ENCODE measurements around the gene UPK3A. TPM values are rescaled to one million over a fixed set of nuclear protein-coding genes. Genes with fewer than 3 reads are reported as not detected.

The UPK3A gene
- total and polyA plus RNA-seq, 2 of the 13 experiments (the other 11 are each of a cell fraction or from before 2014, with no cell fraction given): 10.5 to 13.8 TPM

DNA sequence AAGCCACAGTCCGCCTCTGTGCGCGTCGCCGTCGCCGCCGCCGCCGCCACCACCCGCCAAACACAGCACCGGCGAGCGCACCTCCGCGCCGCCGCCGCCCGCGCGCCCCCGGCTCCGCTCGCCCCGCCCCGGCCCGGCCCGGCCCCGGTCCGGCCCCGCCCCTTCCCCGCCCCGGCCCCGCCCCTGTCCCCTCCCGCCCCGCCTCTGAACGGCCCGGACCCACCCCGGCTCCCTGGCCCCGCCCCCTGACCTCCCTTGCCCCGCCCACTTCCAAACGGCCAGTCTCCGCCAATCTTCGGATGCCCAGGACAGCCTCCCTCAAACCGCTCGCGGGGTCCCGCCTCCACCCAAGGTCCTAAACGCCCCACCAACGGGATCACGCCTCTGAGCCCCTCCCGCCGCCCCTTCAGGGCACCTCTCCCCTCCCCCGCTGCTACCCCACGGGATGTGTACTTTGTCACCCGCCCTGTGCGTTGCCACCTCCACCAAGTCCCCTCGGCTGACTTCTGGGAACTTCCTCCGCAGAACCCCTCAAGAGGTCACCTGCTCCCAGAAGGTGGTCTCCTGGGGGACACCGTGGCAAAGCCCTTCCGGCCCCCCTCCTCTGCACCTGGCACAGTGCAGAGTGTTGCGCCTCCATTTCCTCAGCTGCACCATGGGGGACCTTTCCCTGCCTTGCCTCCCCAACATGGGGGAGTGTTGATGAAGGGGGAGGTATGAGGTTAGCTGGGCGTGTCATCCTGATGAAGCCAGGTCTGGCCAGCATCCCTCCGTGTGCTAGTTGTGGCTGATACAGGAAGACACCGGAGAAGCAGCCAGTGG is 43.7 kb upstream of the UPK3A start, which contains the start of gene KIAA0930 (continued):
- TF ChIP-seq ZNF572 (CRISPR knock-in tag; IDR thresholded peaks at IDR 0.05): peak; percentile 94
- TF ChIP-seq SPEN (CRISPR knock-in tag; IDR thresholded peaks at IDR 0.05; ENCODE audit: low read depth): 0 out of 2 replicates have a peak, but pooled peaks have one; percentile 26
- TF ChIP-seq TARDBP (CRISPR knock-in tag; IDR thresholded peaks at IDR 0.05): peak; percentile 33; the same call in 1 of the 2 replicates
- TF ChIP-seq ZNF101 (CRISPR knock-in tag; IDR thresholded peaks at IDR 0.05; ENCODE audit: borderline replicate concordance, low read depth): no peak
- TF ChIP-seq KDM2A (CRISPR knock-in tag; IDR thresholded peaks at IDR 0.05; ENCODE audit: borderline replicate concordance, low read depth): peak; percentile 19; the same call in 1 of the 2 replicates
- TF ChIP-seq PCBP2 (optimal IDR thresholded peaks at IDR 0.05; ENCODE audit: low read depth, low read length, poor library complexity, severe bottlenecking): no peak
- peak; percentile 35; the same call in 1 of the 2 replicates for TF ChIP-seq SALL1 (CRISPR knock-in tag; IDR thresholded peaks at IDR 0.05)
- peak; percentile 53; the same call in 1 of the 2 replicates for TF ChIP-seq NRL (CRISPR knock-in tag; IDR thresholded peaks at IDR 0.05; ENCODE audit: borderline replicate concordance)
- TF ChIP-seq, protein P1, sequence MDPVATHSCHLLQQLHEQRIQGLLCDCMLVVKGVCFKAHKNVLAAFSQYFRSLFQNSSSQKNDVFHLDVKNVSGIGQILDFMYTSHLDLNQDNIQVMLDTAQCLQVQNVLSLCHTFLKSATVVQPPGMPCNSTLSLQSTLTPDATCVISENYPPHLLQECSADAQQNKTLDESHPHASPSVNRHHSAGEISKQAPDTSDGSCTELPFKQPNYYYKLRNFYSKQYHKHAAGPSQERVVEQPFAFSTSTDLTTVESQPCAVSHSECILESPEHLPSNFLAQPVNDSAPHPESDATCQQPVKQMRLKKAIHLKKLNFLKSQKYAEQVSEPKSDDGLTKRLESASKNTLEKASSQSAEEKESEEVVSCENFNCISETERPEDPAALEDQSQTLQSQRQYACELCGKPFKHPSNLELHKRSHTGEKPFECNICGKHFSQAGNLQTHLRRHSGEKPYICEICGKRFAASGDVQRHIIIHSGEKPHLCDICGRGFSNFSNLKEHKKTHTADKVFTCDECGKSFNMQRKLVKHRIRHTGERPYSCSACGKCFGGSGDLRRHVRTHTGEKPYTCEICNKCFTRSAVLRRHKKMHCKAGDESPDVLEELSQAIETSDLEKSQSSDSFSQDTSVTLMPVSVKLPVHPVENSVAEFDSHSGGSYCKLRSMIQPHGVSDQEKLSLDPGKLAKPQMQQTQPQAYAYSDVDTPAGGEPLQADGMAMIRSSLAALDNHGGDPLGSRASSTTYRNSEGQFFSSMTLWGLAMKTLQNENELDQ (CRISPR knock-in tag; IDR thresholded peaks at IDR 0.05; ENCODE audit: borderline replicate concordance): 0 out of 2 replicates have a peak, but pooled peaks have one; percentile 29
- no peak for TF ChIP-seq MAFK (conservative IDR thresholded peaks at IDR 0.05 in 1 of 2, IDR thresholded peaks at IDR 0.05 in 1 of 2; ENCODE audit: low read length in 2 of 2)
- peak; percentile 76 for TF ChIP-seq HNF1B (CRISPR knock-in tag; IDR thresholded peaks at IDR 0.05)
- TF ChIP-seq HNRNPLL (IDR thresholded peaks at IDR 0.05; ENCODE audit: low read depth, low read length, poor library complexity, severe bottlenecking): peak; percentile 16
- 0 out of 4 replicates have a peak, but pooled peaks of 1 of the 2 experiments have one; percentile 13 for TF ChIP-seq POLR2A (IDR thresholded peaks at IDR 0.05; ENCODE audit: insufficient read depth in 1 of 2, low read depth in 2 of 2, low read length in 2 of 2)
- TF ChIP-seq FOXO1 (CRISPR knock-in tag; IDR thresholded peaks at IDR 0.05): 0 out of 2 replicates have a peak, but pooled peaks have one; percentile 14
- no peak for TF ChIP-seq ZNF446 (CRISPR knock-in tag; IDR thresholded peaks at IDR 0.05)
- TF ChIP-seq EP300 (IDR thresholded peaks at IDR 0.05; ENCODE audit: low read depth in 2 of 2, low read length in 2 of 2): no peak
- 0 out of 2 replicates have a peak, but pooled peaks have one; percentile 9 for TF ChIP-seq EP300 (CRISPR knock-in tag; IDR thresholded peaks at IDR 0.05; ENCODE audit: borderline replicate concordance)
- 0 out of 2 replicates have a peak, but pooled peaks have one; percentile 13 for TF ChIP-seq ZNF609 (CRISPR knock-in tag; IDR thresholded peaks at IDR 0.05; ENCODE audit: borderline replicate concordance)
- peak; percentile 44 for TF ChIP-seq ASH2L (IDR thresholded peaks at IDR 0.05; ENCODE audit: insufficient read length, low read depth, low read length)
